OCI-LY7 (cell line): ENCODE measurements around the gene SLC17A9. TPM values are rescaled to one million over a fixed set of nuclear protein-coding genes. Genes with fewer than 3 reads are reported as not detected.

Experiments
- BruUV-seq: library from RNA; stranded (reverse); fragments of 400-500 nt; replicated peaks from 2 replicates; lab custom pipeline; 2021; lab: Mats Ljungman, UMichigan
- CTCF ChIA-PET: fragments of 300-600 bp; sonication (Branson Sonifier 250); formaldehyde crosslinking; loops from one replicate; lab custom pipeline; 2022; ENCODE audit warnings: antibody characterized with exemption; ENCODE audit not compliant: unreplicated experiment; lab: Charles Lee
- POLR2A ChIA-PET: fragments of 300-600 bp; sonication (Branson Sonifier 250); formaldehyde crosslinking; loops from one replicate; lab custom pipeline; 2022; ENCODE audit warnings: antibody characterized with exemption; lab: Charles Lee
- DNase-seq: peaks from one replicate; pipeline ENCODE4 v3.0.0-alpha.2; 2015; ENCODE audit warnings: low spot score
- H2AFZ ChIP-seq: fragments of 200-600 bp; sonication (generic), shearing (Covaris generic); 2 replicates; pipeline ENCODE4 v1.6.1; 2014; ENCODE audit warnings: mild to moderate bottlenecking, antibody characterized with exemption, low read length, moderate library complexity
- H3K27ac ChIP-seq: fragments of 200-600 bp; sonication (generic); 2 replicates; pipeline ENCODE4 v1.5.1; 2014; ENCODE audit warnings: mixed run types, low read depth, mild to moderate bottlenecking, moderate library complexity, low read length, inconsistent platforms; ENCODE audit not compliant: poor library complexity, severe bottlenecking
- H3K36me3 ChIP-seq: fragments of 200-600 bp; sonication (generic); 2 replicates; pipeline ENCODE4 v1.6.1; 2014; ENCODE audit warnings: mild to moderate bottlenecking, antibody characterized with exemption, low read length, moderate library complexity, mixed read lengths; ENCODE audit not compliant: insufficient read depth
- H3K4me1 ChIP-seq: fragments of 200-600 bp; sonication (generic); 2 replicates; pipeline ENCODE4 v1.5.1; 2014; ENCODE audit warnings: mild to moderate bottlenecking, low read length; ENCODE audit not compliant: insufficient read depth, poor library complexity, severe bottlenecking
- H3K4me2 ChIP-seq: fragments of 200-600 bp; sonication (generic); 2 replicates; pipeline ENCODE4 v1.6.1; 2014; ENCODE audit warnings: mild to moderate bottlenecking, low read length
- H3K4me3 ChIP-seq: fragments of 200-600 bp; sonication (generic); 2 replicates; pipeline ENCODE4 v1.5.1; 2014; ENCODE audit warnings: mild to moderate bottlenecking, low read depth, low read length; ENCODE audit not compliant: poor library complexity, severe bottlenecking
- H3K79me2 ChIP-seq: fragments of 200-600 bp; sonication (generic); 2 replicates; pipeline ENCODE4 v1.6.1; 2016; ENCODE audit warnings: low read depth, mild to moderate bottlenecking, low read length, moderate library complexity, mixed read lengths; ENCODE audit not compliant: insufficient read depth
- H3K9me2 ChIP-seq: fragments of 200-600 bp; sonication (generic); 2 replicates; pipeline ENCODE4 v1.6.1; 2016; ENCODE audit warnings: mild to moderate bottlenecking, low read length, mixed read lengths; ENCODE audit not compliant: insufficient read depth
- H3K9me3 ChIP-seq: fragments of 200-600 bp; sonication (generic); 2 replicates; pipeline ENCODE4 v1.6.1; 2014; ENCODE audit warnings: mild to moderate bottlenecking, mixed run types, low read length, mixed read lengths
- H4K20me1 ChIP-seq: fragments of 200-600 bp; sonication (generic); 2 replicates; pipeline ENCODE4 v1.6.1; 2014; ENCODE audit warnings: mild to moderate bottlenecking, antibody characterized with exemption, low read length, moderate library complexity, mixed read lengths; ENCODE audit not compliant: insufficient read depth
- EZH2phosphoT487 ChIP-seq: fragments of 200-600 bp; sonication (generic); IDR thresholded peaks from 2 replicates; pipeline ENCODE4 v1.6.1; 2018; ENCODE audit warnings: low read depth, borderline replicate concordance, mild to moderate bottlenecking, mixed run types, antibody characterized with exemption, low read length, moderate library complexity, mixed read lengths
- intact Hi-C: fragments of 100-400 bp; cut with micrococcal nuclease; formaldehyde crosslinking; loops from one replicate; pipeline ENCODE4 v1.10.0; 2022; ENCODE audit not compliant: unreplicated experiment
- total RNA-seq, 2 experiments: library from RNA; depleted of rRNA in 1 of 2; stranded (reverse); fragments of >200 nt in 1 of 2; shearing (Covaris generic) in 1 of 2; gene quantifications; 2 replicates each; pipeline ENCODE4 v1.2.3, GENCODE V29; 2014 to 2022
- TF ChIP-seq, protein P1 (sequence below): fragments of 200-600 bp; sonication (generic); conservative IDR thresholded peaks from 2 replicates; pipeline ENCODE4 v1.5.1; 2014; ENCODE audit warnings: mild to moderate bottlenecking, antibody characterized with exemption, low read length, moderate library complexity, mixed read lengths

The SLC17A9 gene
- total RNA-seq, 2 experiments from 2014 or later = 2.0 to 8.1 TPM

DNA sequence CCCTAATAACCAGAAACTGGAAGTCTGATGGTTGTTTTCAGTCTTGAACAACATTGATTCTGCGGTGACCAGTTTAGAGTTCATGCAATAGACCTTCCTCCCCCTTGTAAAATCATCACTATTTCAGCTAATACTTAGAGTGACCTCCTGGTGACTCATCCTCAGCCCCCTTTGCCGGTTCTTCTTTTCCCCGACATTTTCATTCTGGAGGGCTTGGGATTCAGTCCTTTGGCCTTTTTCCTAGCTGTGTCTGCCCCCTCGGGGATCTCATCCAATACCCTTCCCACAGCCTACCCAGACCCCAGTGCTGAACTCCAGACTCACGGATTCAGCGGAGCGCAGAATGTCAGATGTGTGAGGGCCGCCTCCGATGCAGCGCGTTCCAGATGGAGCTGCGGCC is 61.8 kb downstream of the SLC17A9 start:
- H3K36me3 ChIP-seq = no peaks in the 10 kb centered on the region
- H2AFZ ChIP-seq = no peak overlapping the region
- peaks cover 13% of the 10 kb centered on the region; the same call in 1 of the 2 replicates for H3K9me3 ChIP-seq
- peaks cover 2% of the 10 kb centered on the region for H3K4me1 ChIP-seq
- intact Hi-C loops = no loop called here
- CTCF ChIA-PET = no interaction called here
- no peak overlapping the region for H3K27ac ChIP-seq
- no peak overlapping the region for H3K4me2 ChIP-seq
- no TSS peak for BruUV-seq
- no peak for TF ChIP-seq EZH2phosphoT487
- TF ChIP-seq, protein P1, sequence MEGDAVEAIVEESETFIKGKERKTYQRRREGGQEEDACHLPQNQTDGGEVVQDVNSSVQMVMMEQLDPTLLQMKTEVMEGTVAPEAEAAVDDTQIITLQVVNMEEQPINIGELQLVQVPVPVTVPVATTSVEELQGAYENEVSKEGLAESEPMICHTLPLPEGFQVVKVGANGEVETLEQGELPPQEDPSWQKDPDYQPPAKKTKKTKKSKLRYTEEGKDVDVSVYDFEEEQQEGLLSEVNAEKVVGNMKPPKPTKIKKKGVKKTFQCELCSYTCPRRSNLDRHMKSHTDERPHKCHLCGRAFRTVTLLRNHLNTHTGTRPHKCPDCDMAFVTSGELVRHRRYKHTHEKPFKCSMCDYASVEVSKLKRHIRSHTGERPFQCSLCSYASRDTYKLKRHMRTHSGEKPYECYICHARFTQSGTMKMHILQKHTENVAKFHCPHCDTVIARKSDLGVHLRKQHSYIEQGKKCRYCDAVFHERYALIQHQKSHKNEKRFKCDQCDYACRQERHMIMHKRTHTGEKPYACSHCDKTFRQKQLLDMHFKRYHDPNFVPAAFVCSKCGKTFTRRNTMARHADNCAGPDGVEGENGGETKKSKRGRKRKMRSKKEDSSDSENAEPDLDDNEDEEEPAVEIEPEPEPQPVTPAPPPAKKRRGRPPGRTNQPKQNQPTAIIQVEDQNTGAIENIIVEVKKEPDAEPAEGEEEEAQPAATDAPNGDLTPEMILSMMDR = no peak
- DNase-seq = no peak
- H4K20me1 ChIP-seq = no peaks in the 10 kb centered on the region
- no peaks in the 10 kb centered on the region for H3K9me2 ChIP-seq
- H3K79me2 ChIP-seq = no peaks in the 10 kb centered on the region
- POLR2A ChIA-PET = no interaction called here
- H3K4me3 ChIP-seq = no peak overlapping the region

DNA sequence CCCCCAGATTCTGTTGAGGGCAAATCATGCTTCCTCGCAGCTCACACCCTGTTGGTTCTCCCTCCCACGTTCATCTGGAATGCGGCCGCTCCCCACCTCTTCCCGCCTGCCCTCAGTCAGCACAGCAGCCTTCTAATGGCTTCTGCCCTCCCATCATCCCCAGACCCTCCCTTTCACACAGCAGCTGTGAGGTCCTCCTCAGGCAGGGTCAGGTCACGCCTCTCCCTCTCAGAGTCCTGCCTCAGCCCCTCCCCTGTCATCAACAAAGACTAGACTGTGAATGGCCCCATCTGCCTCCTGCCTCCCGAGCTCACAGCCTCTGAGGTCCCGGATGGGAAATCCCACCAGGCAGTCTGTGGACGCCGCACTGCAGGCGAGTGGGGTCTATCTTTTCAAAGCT is 62.2 kb downstream of the SLC17A9 start:
- CTCF ChIA-PET = no interaction called here
- no peaks in the 10 kb centered on the region for H3K36me3 ChIP-seq
- H3K4me2 ChIP-seq = no peak overlapping the region
- peaks cover 13% of the 10 kb centered on the region; the same call in 1 of the 2 replicates for H3K9me3 ChIP-seq
- H3K79me2 ChIP-seq = no peaks in the 10 kb centered on the region
- no peak for DNase-seq
- no peaks in the 10 kb centered on the region for H3K9me2 ChIP-seq
- POLR2A ChIA-PET = no interaction called here
- TF ChIP-seq, protein P1 = no peak
- TF ChIP-seq EZH2phosphoT487 = no peak
- no peaks in the 10 kb centered on the region for H3K4me1 ChIP-seq
- no peak overlapping the region for H2AFZ ChIP-seq
- intact Hi-C loops = no loop called here
- no peak overlapping the region for H3K4me3 ChIP-seq
- H4K20me1 ChIP-seq = no peaks in the 10 kb centered on the region
- no peak overlapping the region for H3K27ac ChIP-seq
- BruUV-seq = no TSS peak

DNA sequence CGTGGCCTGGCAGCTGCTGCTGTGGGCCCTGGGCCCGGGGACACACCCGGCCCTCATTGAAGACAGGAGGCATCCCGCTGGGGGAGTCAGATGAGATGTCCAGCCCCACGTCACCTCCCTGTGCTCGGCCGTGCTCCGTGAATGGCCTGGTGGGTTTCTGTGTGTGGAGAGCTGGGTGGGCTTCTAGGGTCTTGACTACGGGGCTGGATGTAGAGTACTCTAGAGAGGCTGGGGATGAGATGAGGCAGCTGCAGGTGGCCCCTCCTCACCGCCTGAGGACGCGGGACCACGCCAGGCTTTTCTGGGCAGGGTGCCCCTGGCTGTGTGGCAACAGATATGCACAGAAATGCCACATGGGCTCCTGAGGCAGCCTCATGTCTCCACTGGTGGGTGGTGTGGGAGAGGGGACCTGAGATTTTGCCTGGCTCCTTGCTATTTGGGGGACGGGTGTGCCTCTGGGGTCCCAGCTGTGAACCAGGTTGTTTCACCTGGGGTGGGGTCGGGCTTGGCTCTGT is 62.7 kb downstream of the SLC17A9 start:
- H3K27ac ChIP-seq = no peak overlapping the region
- no peaks in the 10 kb centered on the region for H3K79me2 ChIP-seq
- H3K9me2 ChIP-seq = no peaks in the 10 kb centered on the region
- no peak for TF ChIP-seq EZH2phosphoT487
- TF ChIP-seq, protein P1 = no peak
- H3K36me3 ChIP-seq = no peaks in the 10 kb centered on the region
- POLR2A ChIA-PET = no interaction called here
- H3K9me3 ChIP-seq = peaks cover 13% of the 10 kb centered on the region; the same call in 1 of the 2 replicates
- no peak for DNase-seq
- no peak overlapping the region for H3K4me2 ChIP-seq
- CTCF ChIA-PET = no interaction called here
- H2AFZ ChIP-seq = no peak overlapping the region
- BruUV-seq = no TSS peak
- H3K4me3 ChIP-seq = no peak overlapping the region
- no peaks in the 10 kb centered on the region for H4K20me1 ChIP-seq
- intact Hi-C loops = no loop called here
- H3K4me1 ChIP-seq = no peaks in the 10 kb centered on the region
